Measurements from ENCODE around the gene CD7. TPM values are rescaled to one million over a fixed set of nuclear protein-coding genes. Genes with fewer than 3 reads are reported as not detected.

Gene CD7
- total and polyA plus RNA-seq, 2 donors (not counting 3 experiments of a cell fraction or from before 2014, with no cell fraction given): not detected

GRCh38 chr17:82339634-82340580 lies 22.5 kb upstream of the CD7 start:
- DNase-seq (ENCODE audit: low read depth, low spot score) (no peak), FAIRE-seq (peak; percentile 15)
- Histone ChIP-seq H3K4me2 (ENCODE audit: insufficient read depth, low read length) (peak overlapping the region; percentile 28), H3K36me3 (ENCODE audit: control insufficient read depth in 2 of 2, extremely low read depth in 1 of 2, insufficient read depth in 2 of 2, low read length in 2 of 2) (no peaks in the 10 kb centered on the region), H3K27me3 (ENCODE audit: control insufficient read depth in 2 of 2, insufficient read depth in 2 of 2, low read length in 2 of 2) (no peaks in the 10 kb centered on the region), H3K4me1 (ENCODE audit: control insufficient read depth, extremely low read depth, insufficient read depth, low read length) (peaks cover 9% of the 10 kb centered on the region), H3K27ac (ENCODE audit: insufficient read depth, low read depth, low read length) (no peak overlapping the region), H3K9ac (replicated peaks; ENCODE audit: extremely low read depth, insufficient read depth, low read length) (no peak overlapping the region), H3K9me1 (replicated peaks; ENCODE audit: control insufficient read depth, extremely low read depth, insufficient read depth, low read length) (no peaks in the 10 kb centered on the region), H4K20me1 (replicated peaks; ENCODE audit: control insufficient read depth, extremely low read depth, insufficient read depth, low read length) (no peaks in the 10 kb centered on the region), H3K4me3 (replicated peaks in 1 of 3; ENCODE audit: insufficient read depth in 1 of 3, low read depth in 1 of 3, low read length in 3 of 3) (no peak overlapping the region), H3K79me2 (ENCODE audit: control insufficient read depth, insufficient read depth, low read length) (no peaks in the 10 kb centered on the region), H2AFZ (ENCODE audit: low read depth, low read length) (peak overlapping the region; percentile 72), H3K9me3 (replicated peaks; ENCODE audit: control insufficient read depth, insufficient read depth, low read length) (no peaks in the 10 kb centered on the region)
- TF ChIP-seq FOS (IDR thresholded peaks at IDR 0.05; ENCODE audit: borderline replicate concordance, insufficient read depth, low read length): no peak
- TF ChIP-seq MYC (IDR thresholded peaks at IDR 0.05; ENCODE audit: low read depth, low read length): no peak
- no peak for TF ChIP-seq MAX (IDR thresholded peaks at IDR 0.05; ENCODE audit: insufficient read depth, insufficient read length)
- TF ChIP-seq EZH2 (IDR thresholded peaks at IDR 0.05; ENCODE audit: borderline replicate concordance, low read depth, low read length, severe bottlenecking): no peak
- TF ChIP-seq GATA2 (IDR thresholded peaks at IDR 0.05; ENCODE audit: insufficient read depth, insufficient read length, low read depth, low read length): no peak
- TF ChIP-seq JUN (IDR thresholded peaks at IDR 0.05; ENCODE audit: borderline replicate concordance, insufficient read depth, insufficient read length, low read depth): no peak
- no peak for TF ChIP-seq POLR2AphosphoS5 (IDR thresholded peaks at IDR 0.05; ENCODE audit: insufficient read depth, low read depth, low read length)
- no peak for TF ChIP-seq POLR2A (IDR thresholded peaks at IDR 0.05; ENCODE audit: low read depth, low read length)
- no peak for TF ChIP-seq CTCF (IDR thresholded peaks at IDR 0.05; ENCODE audit: extremely low read depth in 1 of 2, insufficient read depth in 1 of 2, low read depth in 1 of 2, low read length in 2 of 2)
- BruUV-seq (replicated peaks): no TSS peak
- CTCF ChIA-PET: interaction anchor here (1.0 to 1.2 kb wide), 3 partner anchors 9 to 39 kb away, joined by 3 to 4 read pairs (median 3); no protein-coding TSS in a partner anchor
- intact Hi-C loops (cut with micrococcal nuclease): loop anchor here (5.0 kb wide), 1 partner anchor 43 kb away; no protein-coding TSS in a partner anchor
- POLR2A ChIA-PET: no interaction called here
- dilution Hi-C loops (cut with MboI; ENCODE audit: extremely low pct_ligation_motif_present, low sequenced_read_pairs): no loop called here

All from endothelial cell of umbilical vein (primary cell).